HEK293T (cell line): ENCODE results near the gene COA1.
"Not testable (repeated sequence)": the region's sequence is repeated elsewhere in the genome, so short reads cannot be mapped to it uniquely, and the experiment has no call there.

ENCODE experiments used
- CTCF ChIA-PET: fragments of 350-600 bp; formaldehyde crosslinking; extraction: SDS; loops from one replicate; lab custom pipeline; 2021; ENCODE audit warnings: antibody characterized with exemption, inconsistent platforms; lab: Yijun Ruan, JAX
- POLR2A ChIA-PET: fragments of 350-600 bp; formaldehyde crosslinking; extraction: SDS; loops from one replicate; lab custom pipeline; 2020; ENCODE audit warnings: antibody characterized with exemption, inconsistent platforms; lab: Yijun Ruan, JAX
- DNase-seq: peaks from one replicate; pipeline ENCODE4 v3.0.0; 2012; ENCODE audit warnings: mixed read lengths; ENCODE audit errors: extremely low spot score
- ARNT ChIP-seq: fragments of 450-650 bp; IDR thresholded peaks from 2 replicates; pipeline ENCODE4 v1.6.1; 2017; ENCODE audit warnings: mild to moderate bottlenecking
- BHLHE40 ChIP-seq: fragments of 450-650 bp; IDR thresholded peaks from 2 replicates; pipeline ENCODE4 v1.6.1; 2016; ENCODE audit warnings: mild to moderate bottlenecking, moderate library complexity, borderline replicate concordance
- CTBP1 ChIP-seq: fragments of 450-650 bp; IDR thresholded peaks from 2 replicates; pipeline ENCODE4 v1.6.1; 2016; ENCODE audit warnings: borderline replicate concordance
- ELF4 ChIP-seq: fragments of 450-650 bp; IDR thresholded peaks from 2 replicates; pipeline ENCODE4 v1.6.1; 2017; ENCODE audit warnings: antibody characterized with exemption
- FOXA1 ChIP-seq: fragments of 450-650 bp; IDR thresholded peaks from 2 replicates; pipeline ENCODE4 v1.6.1; 2016; ENCODE audit warnings: mild to moderate bottlenecking
- FOXK2 ChIP-seq: fragments of 450-650 bp; IDR thresholded peaks from 2 replicates; pipeline ENCODE4 v1.6.1; 2016; ENCODE audit warnings: mild to moderate bottlenecking
- FOXM1 ChIP-seq: fragments of 450-650 bp; IDR thresholded peaks from 2 replicates; pipeline ENCODE4 v1.6.1; 2017; ENCODE audit warnings: mild to moderate bottlenecking, borderline replicate concordance
- HDGF ChIP-seq: fragments of 450-650 bp; IDR thresholded peaks from 2 replicates; pipeline ENCODE4 v1.6.1; 2017; ENCODE audit warnings: antibody characterized with exemption, borderline replicate concordance
- L3MBTL2 ChIP-seq: fragments of 450-650 bp; conservative IDR thresholded peaks from 2 replicates; pipeline ENCODE4 v1.6.1; 2016; ENCODE audit warnings: mild to moderate bottlenecking
- LEF1 ChIP-seq: fragments of 450-650 bp; IDR thresholded peaks from 2 replicates; pipeline ENCODE4 v1.6.1; 2017; ENCODE audit warnings: mild to moderate bottlenecking, borderline replicate concordance
- NFRKB ChIP-seq: fragments of 450-650 bp; IDR thresholded peaks from 2 replicates; pipeline ENCODE4 v1.6.1; 2016; ENCODE audit warnings: mild to moderate bottlenecking, moderate library complexity
- PKNOX1 ChIP-seq: fragments of 450-650 bp; IDR thresholded peaks from 2 replicates; pipeline ENCODE4 v1.6.1; 2016
- SP1 ChIP-seq: fragments of 450-650 bp; IDR thresholded peaks from 2 replicates; pipeline ENCODE4 v1.6.1; 2017
- SUZ12 ChIP-seq: fragments of 450-650 bp; IDR thresholded peaks from 2 replicates; pipeline ENCODE4 v1.6.1; 2016; ENCODE audit warnings: mild to moderate bottlenecking
- TARDBP ChIP-seq: fragments of 450-650 bp; IDR thresholded peaks from 2 replicates; pipeline ENCODE4 v1.6.1; 2016
- ZNF384 ChIP-seq: fragments of 450-650 bp; IDR thresholded peaks from 2 replicates; pipeline ENCODE4 v1.6.1; 2016

The COA1 gene

DNA sequence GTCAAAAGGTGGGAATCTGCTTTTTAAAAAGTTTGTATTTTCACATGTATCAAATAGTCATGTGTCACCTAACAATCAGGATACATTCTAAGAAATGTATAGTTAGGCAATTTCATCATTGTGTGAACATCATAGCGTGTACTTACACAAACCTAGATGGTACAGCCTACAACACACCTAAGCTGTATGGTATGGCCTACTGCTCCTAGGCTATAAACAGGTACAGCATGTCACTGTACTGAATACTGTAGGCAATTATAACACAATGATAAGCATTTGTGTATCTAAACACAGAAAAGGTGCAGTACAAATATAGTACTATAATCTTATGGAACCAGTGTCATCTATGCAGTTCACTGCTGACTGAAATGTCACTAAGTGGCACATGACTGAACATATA is 17.8 kb downstream of the COA1 start:
- TF ChIP-seq TARDBP (no peak), ZNF384 (no peak), ARNT (no peak), FOXK2 (no peak), L3MBTL2 (no peak), PKNOX1 (no peak), NFRKB (no peak)
- ChIA-PET POLR2A (interaction anchor here (1.2 to 1.6 kb wide), 2 partner anchors 10 to 129 kb away, joined by 3 to 4 read pairs; partner anchors contain the start of gene STK17A), CTCF (interaction anchor here (0.6 kb wide), 1 partner anchor 244 kb away, joined by 3 read pairs; no protein-coding TSS in a partner anchor)
- no peak for DNase-seq

- POLR2A ChIA-PET, CTCF ChIA-PET, DNase-seq: not testable (repeated sequence)
Measured at GRCh38 chr7:43708055-43708454, 21.3 kb downstream of the COA1 start.

GRCh38 chr7:43703573-43703972 is 25.8 kb downstream of the COA1 start:
- DNase-seq, result no peak
- TF ChIP-seq HDGF (no peak), ELF4 (no peak), SP1 (no peak), LEF1 (no peak), TARDBP (no peak), FOXK2 (no peak), NFRKB (no peak), BHLHE40 (no peak), FOXM1 (no peak), CTBP1 (no peak), ZNF384 (no peak), ARNT (no peak)
- POLR2A ChIA-PET, result no interaction called here
- CTCF ChIA-PET, result no interaction called here

DNA sequence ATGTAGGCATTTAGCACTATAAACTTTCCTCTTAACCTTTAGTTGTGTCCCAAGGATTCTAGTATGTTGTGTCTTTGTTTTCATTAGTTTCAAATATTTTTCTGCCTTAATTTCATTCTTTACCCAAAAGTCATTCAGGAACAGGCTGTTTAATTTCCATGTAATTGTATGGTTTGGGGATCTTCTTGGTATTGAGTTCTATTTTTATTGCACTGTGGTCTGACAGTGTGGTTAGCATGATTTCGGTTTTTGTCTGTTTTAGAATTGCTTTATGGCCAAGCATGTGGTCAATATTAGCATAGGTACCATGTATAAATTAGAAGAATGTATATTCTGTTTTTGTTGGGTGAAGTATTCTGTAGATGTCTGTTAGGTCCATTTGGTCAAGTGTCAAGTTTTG is 26.3 kb downstream of the COA1 start:
- POLR2A ChIA-PET, result no interaction called here
- CTCF ChIA-PET, result no interaction called here
- no peak for DNase-seq
- TF ChIP-seq ARNT (no peak), SP1 (no peak), NFRKB (no peak), HDGF (no peak), PKNOX1 (no peak), FOXA1 (no peak), FOXM1 (no peak), L3MBTL2 (no peak), CTBP1 (no peak), TARDBP (no peak), ELF4 (no peak), BHLHE40 (no peak), LEF1 (no peak), FOXK2 (no peak)

DNA sequence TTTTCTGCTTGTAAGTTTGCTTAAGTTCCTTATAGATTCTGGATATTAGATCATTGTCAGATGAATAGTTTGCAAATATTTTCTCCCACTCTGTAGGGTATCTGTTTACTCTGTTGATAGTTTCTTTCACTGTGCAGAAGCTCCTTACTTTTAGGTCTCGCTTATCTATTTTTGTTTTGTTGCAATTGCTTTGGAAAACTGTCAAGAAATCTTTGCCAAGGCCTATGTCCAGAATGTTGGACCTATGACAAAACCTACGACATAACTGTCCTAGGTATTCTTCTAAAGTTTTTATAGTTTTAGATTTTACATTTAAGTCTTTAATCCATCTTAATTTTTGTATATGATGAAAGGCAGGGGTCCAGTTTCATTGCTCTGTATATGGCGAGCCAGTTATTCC is 27.4 kb downstream of the COA1 start:
- no peak for DNase-seq
- CTCF ChIA-PET, result no interaction called here
- TF ChIP-seq FOXK2, result no peak
- no peak for TF ChIP-seq BHLHE40
- TF ChIP-seq FOXM1, result no peak
- TF ChIP-seq L3MBTL2, result no peak
- TF ChIP-seq PKNOX1, result no peak
- TF ChIP-seq HDGF, result no peak
- no peak for TF ChIP-seq FOXA1
- no peak for TF ChIP-seq TARDBP
- no peak for TF ChIP-seq ARNT
- no peak for TF ChIP-seq NFRKB
- no peak for TF ChIP-seq ZNF384
- no peak for TF ChIP-seq SUZ12
- no peak for TF ChIP-seq CTBP1
- no peak for TF ChIP-seq ELF4
- TF ChIP-seq SP1, result no peak
- TF ChIP-seq LEF1, result no peak
- POLR2A ChIA-PET, result no interaction called here

- TF ChIP-seq ELF4, result no peak
- TF ChIP-seq NFRKB, result no peak
- no peak for TF ChIP-seq CTBP1
- no peak for TF ChIP-seq TARDBP
- POLR2A ChIA-PET, result interaction anchor here (2.8 kb wide), 1 partner anchor 119 kb away, joined by 14 read pairs; the partner anchor contains the start of gene STK17A
- CTCF ChIA-PET, result interaction anchor here (1.2 kb wide), 1 partner anchor 21 kb away, joined by 3 read pairs; no protein-coding TSS in a partner anchor
- DNase-seq, result no peak
Measured at GRCh38 chr7:43701500-43701854, 27.8 kb downstream of the COA1 start.
